HUES48 (cell line): ENCODE results near the gene GRPEL2.

Experiments used
- H3K27ac ChIP-seq: one replicate; pipeline ENCODE4 v1.7.0; 2013; ENCODE audit warnings: low read depth, low read length, inconsistent platforms
- H3K27me3 ChIP-seq: 2 replicates; pipeline ENCODE4 v1.6.1; 2013; ENCODE audit warnings: mild to moderate bottlenecking, low read length; ENCODE audit not compliant: control insufficient read depth, insufficient read depth
- H3K36me3 ChIP-seq: 2 replicates; pipeline ENCODE4 v1.6.1; 2013; ENCODE audit warnings: low read length; ENCODE audit not compliant: control insufficient read depth, insufficient read depth
- H3K4me1 ChIP-seq: 2 replicates; pipeline ENCODE4 v1.6.1; 2013; ENCODE audit warnings: mild to moderate bottlenecking, low read length; ENCODE audit not compliant: control insufficient read depth, insufficient read depth
- H3K4me3 ChIP-seq: 2 replicates; pipeline ENCODE4 v1.5.1; 2013; ENCODE audit warnings: mild to moderate bottlenecking, low read depth, low read length
- H3K9ac ChIP-seq: 2 replicates; pipeline ENCODE4 v1.6.1; 2013; ENCODE audit warnings: mild to moderate bottlenecking, low read depth, low read length, moderate library complexity
- H3K9me3 ChIP-seq: 2 replicates; pipeline ENCODE4 v1.6.1; 2013; ENCODE audit warnings: low read length; ENCODE audit not compliant: control insufficient read depth, insufficient read depth

Gene GRPEL2

GRCh38 chr5:149304195-149305078 lies 40.9 kb upstream of the GRPEL2 start:
- Histone ChIP-seq H3K36me3 (no peaks in the 10 kb centered on the region), H3K27ac (no peak overlapping the region), H3K27me3 (no peaks in the 10 kb centered on the region), H3K9ac (no peak overlapping the region), H3K4me1 (no peaks in the 10 kb centered on the region), H3K4me3 (no peak overlapping the region), H3K9me3 (no peaks in the 10 kb centered on the region)

- no peaks in the 10 kb centered on the region for H3K36me3 ChIP-seq
- no peaks in the 10 kb centered on the region for H3K27me3 ChIP-seq
- no peaks in the 10 kb centered on the region for H3K9me3 ChIP-seq
- H3K9ac ChIP-seq: no peak overlapping the region
- H3K4me1 ChIP-seq: peaks cover 7% of the 10 kb centered on the region
- no peak overlapping the region for H3K27ac ChIP-seq
- H3K4me3 ChIP-seq: no peak overlapping the region
Observed at GRCh38 chr5:149309354-149309753, 35.9 kb upstream of the GRPEL2 start.

- Histone ChIP-seq H3K4me3 (no peak overlapping the region), H3K36me3 (no peaks in the 10 kb centered on the region), H3K4me1 (peaks cover 7% of the 10 kb centered on the region), H3K9me3 (no peaks in the 10 kb centered on the region), H3K9ac (no peak overlapping the region), H3K27ac (no peak overlapping the region), H3K27me3 (no peaks in the 10 kb centered on the region)
Observed at GRCh38 chr5:149310488-149310887, 34.8 kb upstream of the GRPEL2 start.

- Histone ChIP-seq H3K27ac (no peak overlapping the region), H3K36me3 (no peaks in the 10 kb centered on the region), H3K4me3 (no peak overlapping the region), H3K27me3 (no peaks in the 10 kb centered on the region), H3K4me1 (peaks cover 7% of the 10 kb centered on the region), H3K9ac (no peak overlapping the region), H3K9me3 (no peaks in the 10 kb centered on the region)
Observed at GRCh38 chr5:149310947-149311658, 34.2 kb upstream of the GRPEL2 start.

- Histone ChIP-seq H3K4me3 (no peak overlapping the region), H3K4me1 (peaks cover 11% of the 10 kb centered on the region), H3K9ac (no peak overlapping the region), H3K27ac (no peak overlapping the region), H3K36me3 (no peaks in the 10 kb centered on the region), H3K27me3 (no peaks in the 10 kb centered on the region), H3K9me3 (no peaks in the 10 kb centered on the region)
Observed at GRCh38 chr5:149313151-149313841, 32.0 kb upstream of the GRPEL2 start.

GRCh38 chr5:149314571-149315111 lies 30.7 kb upstream of the GRPEL2 start:
- H3K9me3 ChIP-seq: no peaks in the 10 kb centered on the region

GRCh38 chr5:149315753-149316152 lies 29.5 kb upstream of the GRPEL2 start:
- no peak overlapping the region for H3K27ac ChIP-seq
- H3K27me3 ChIP-seq: no peaks in the 10 kb centered on the region
- no peak overlapping the region for H3K9ac ChIP-seq
- no peak overlapping the region for H3K4me3 ChIP-seq
- H3K36me3 ChIP-seq: no peaks in the 10 kb centered on the region; the same call in 1 of the 2 replicates
- peaks cover 9% of the 10 kb centered on the region for H3K4me1 ChIP-seq
- H3K9me3 ChIP-seq: no peaks in the 10 kb centered on the region

More at GRCh38 chr5:149314571-149315111, 30.7 kb upstream of the GRPEL2 start:
- Histone ChIP-seq H3K4me1 (peaks cover 11% of the 10 kb centered on the region), H3K36me3 (no peaks in the 10 kb centered on the region), H3K27me3 (no peaks in the 10 kb centered on the region), H3K4me3 (no peak overlapping the region), H3K9ac (no peak overlapping the region), H3K27ac (no peak overlapping the region)

GRCh38 chr5:149317281-149318048 lies 27.8 kb upstream of the GRPEL2 start:
- no peak overlapping the region for H3K27ac ChIP-seq
- no peaks in the 10 kb centered on the region; the same call in 1 of the 2 replicates for H3K36me3 ChIP-seq
- 0 out of 2 replicates have a peak, but pooled peaks cover 6% of the 10 kb centered on the region for H3K4me1 ChIP-seq
- no peaks in the 10 kb centered on the region for H3K9me3 ChIP-seq
- H3K9ac ChIP-seq: no peak overlapping the region
- H3K27me3 ChIP-seq: no peaks in the 10 kb centered on the region
- no peak overlapping the region for H3K4me3 ChIP-seq

- no peak overlapping the region for H3K27ac ChIP-seq
- H3K36me3 ChIP-seq: no peaks in the 10 kb centered on the region; the same call in 1 of the 2 replicates
- H3K27me3 ChIP-seq: no peaks in the 10 kb centered on the region
- H3K4me1 ChIP-seq: 0 out of 2 replicates have a peak, but pooled peaks cover 11% of the 10 kb centered on the region
- H3K4me3 ChIP-seq: no peak overlapping the region
- no peaks in the 10 kb centered on the region for H3K9me3 ChIP-seq
- no peak overlapping the region for H3K9ac ChIP-seq
Observed at GRCh38 chr5:149319174-149319573, 26.1 kb upstream of the GRPEL2 start.

- Histone ChIP-seq H3K27ac (no peak overlapping the region), H3K4me3 (no peak overlapping the region), H3K4me1 (0 out of 2 replicates have a peak, but pooled peaks cover 11% of the 10 kb centered on the region), H3K9me3 (no peaks in the 10 kb centered on the region), H3K36me3 (no peaks in the 10 kb centered on the region; the same call in 1 of the 2 replicates), H3K9ac (no peak overlapping the region), H3K27me3 (no peaks in the 10 kb centered on the region)
Observed at GRCh38 chr5:149320791-149321330, 24.4 kb upstream of the GRPEL2 start.
